Astrocyte (in vitro differentiated cells and primary cell): ENCODE results near the gene CYB5R2. TPM values are rescaled to one million over a fixed set of nuclear protein-coding genes. Genes with fewer than 3 reads are reported as not detected.
"Not testable (repeated sequence)": the region's sequence is repeated elsewhere in the genome, so short reads cannot be mapped to it uniquely, and the experiment has no call there.

ENCODE experiments used
- DNase-seq: peaks from one replicate; pipeline ENCODE4 v3.0.0-alpha.2; 2010; ENCODE audit warnings: low read depth
- FAIRE-seq: peaks from 2 replicates; lab custom pipeline; 2011; peaks lifted over from hg19 to GRCh38; lab: Jason Lieb, UNC
- H2AFZ ChIP-seq: 2 replicates; pipeline ENCODE4 v1.6.0; 2012; ENCODE audit warnings: low read depth, low read length, inconsistent platforms
- H3K27ac ChIP-seq: 2 replicates; pipeline ENCODE4 v1.5.1; 2011; ENCODE audit warnings: low read depth, low read length, inconsistent platforms
- H3K27me3 ChIP-seq: 2 replicates; pipeline ENCODE4 v1.6.0; 2011; ENCODE audit warnings: low read length, inconsistent platforms; ENCODE audit not compliant: insufficient read depth
- H3K36me3 ChIP-seq: 2 replicates; pipeline ENCODE4 v1.5.1; 2011; ENCODE audit warnings: low read length, inconsistent platforms; ENCODE audit not compliant: insufficient read depth
- H3K4me1 ChIP-seq: 2 replicates; pipeline ENCODE4 v1.5.1; 2011; ENCODE audit warnings: low read length, inconsistent platforms; ENCODE audit not compliant: insufficient read depth
- H3K4me2 ChIP-seq: 2 replicates; pipeline ENCODE4 v1.6.0; 2012; ENCODE audit warnings: low read length, inconsistent platforms
- H3K4me3 ChIP-seq: 2 replicates; pipeline ENCODE4 v1.5.1; 2011; ENCODE audit warnings: low read depth, mild to moderate bottlenecking, low read length, inconsistent platforms; ENCODE audit not compliant: insufficient read depth
- H3K79me2 ChIP-seq: 2 replicates; pipeline ENCODE4 v1.6.0; 2012; ENCODE audit warnings: mild to moderate bottlenecking, low read length, inconsistent platforms; ENCODE audit not compliant: insufficient read depth
- H3K9ac ChIP-seq: 2 replicates; pipeline ENCODE4 v1.6.0; 2012; ENCODE audit warnings: mild to moderate bottlenecking, low read length, inconsistent platforms
- H3K9me3 ChIP-seq: 2 replicates; pipeline ENCODE4 v1.5.1; 2012; ENCODE audit warnings: low read depth, mild to moderate bottlenecking, low read length, inconsistent platforms; ENCODE audit not compliant: insufficient read depth
- H4K20me1 ChIP-seq: 2 replicates; pipeline ENCODE4 v1.6.0; 2012; ENCODE audit warnings: low read length, inconsistent platforms; ENCODE audit not compliant: insufficient read depth
- H3K27ac Mint-ChIP-seq: one replicate; pipeline ENCODE4 v1.8.0; 2021; ENCODE audit warnings: mild to moderate bottlenecking, mixed read lengths; ENCODE audit not compliant: unreplicated experiment
- H3K27me3 Mint-ChIP-seq: one replicate; pipeline ENCODE4 v1.8.0; 2021; ENCODE audit warnings: low read depth, mixed read lengths; ENCODE audit not compliant: unreplicated experiment
- H3K36me3 Mint-ChIP-seq: one replicate; pipeline ENCODE4 v1.8.0; 2021; ENCODE audit warnings: low read depth, mixed read lengths; ENCODE audit not compliant: unreplicated experiment
- H3K4me1 Mint-ChIP-seq: one replicate; pipeline ENCODE4 v1.8.0; 2021; ENCODE audit warnings: low read depth, mixed read lengths; ENCODE audit not compliant: unreplicated experiment
- H3K4me3 Mint-ChIP-seq: one replicate; pipeline ENCODE4 v1.8.0; 2021; ENCODE audit warnings: mild to moderate bottlenecking, moderate library complexity, mixed read lengths; ENCODE audit not compliant: unreplicated experiment
- H3K9me3 Mint-ChIP-seq: one replicate; pipeline ENCODE4 v1.8.0; 2021; ENCODE audit warnings: mild to moderate bottlenecking, mixed read lengths; ENCODE audit not compliant: unreplicated experiment
- EZH2 ChIP-seq: IDR thresholded peaks from 2 replicates; pipeline ENCODE4 v1.6.1; 2012; ENCODE audit warnings: mild to moderate bottlenecking, low read length, inconsistent platforms; ENCODE audit not compliant: insufficient read depth
- total RNA-seq: library from RNA; stranded (reverse); gene quantifications from 2 replicates; pipeline ENCODE4 v1.2.1, GENCODE V29; 2021
- TF ChIP-seq, protein P1 (sequence below): IDR thresholded peaks from 2 replicates; pipeline ENCODE4 v1.5.1; 2011; ENCODE audit warnings: low read depth, mild to moderate bottlenecking, inconsistent platforms, low read length, moderate library complexity; ENCODE audit not compliant: insufficient read depth

Gene CYB5R2
- total RNA-seq, 1 donor from 2014 or later: 11.9 TPM

DNA sequence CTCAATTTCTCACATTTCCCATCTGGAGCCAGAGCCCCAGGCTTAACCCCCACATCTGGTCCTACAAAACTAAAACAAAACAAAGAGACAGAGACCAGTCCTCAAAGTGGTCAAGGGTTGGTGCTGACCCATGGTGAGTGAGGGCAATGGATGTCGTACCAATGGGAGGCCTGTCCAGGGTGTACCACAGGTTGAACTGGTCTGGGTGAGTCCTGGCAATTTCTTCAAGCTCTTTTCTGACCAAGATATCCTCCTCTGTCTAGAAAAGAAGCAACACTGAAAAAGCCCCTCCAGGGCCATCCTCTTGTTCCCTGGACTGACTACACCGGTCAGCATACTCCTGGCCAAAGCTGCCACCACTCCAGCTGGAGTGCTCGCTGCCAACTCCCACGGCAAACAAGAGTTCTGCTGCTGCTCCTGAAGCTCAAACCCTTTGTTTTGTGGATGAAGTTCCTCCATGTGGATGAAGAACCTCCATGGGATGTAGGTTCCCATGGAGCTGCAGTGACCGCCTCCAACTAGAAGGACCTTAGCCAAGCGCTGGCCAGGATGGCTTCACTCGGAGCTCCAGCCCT is 6.9 kb downstream of the CYB5R2 start:
- Mint-ChIP-seq H3K36me3 (peaks cover 19% of the 10 kb centered on the region), H3K27ac (no peak overlapping the region), H3K27me3 (no peaks in the 10 kb centered on the region), H3K9me3 (peaks cover 2% of the 10 kb centered on the region), H3K4me3 (no peak overlapping the region), H3K4me1 (peaks cover 11% of the 10 kb centered on the region)
- H3K27me3 ChIP-seq: no peaks in the 10 kb centered on the region
- TF ChIP-seq, protein P1, sequence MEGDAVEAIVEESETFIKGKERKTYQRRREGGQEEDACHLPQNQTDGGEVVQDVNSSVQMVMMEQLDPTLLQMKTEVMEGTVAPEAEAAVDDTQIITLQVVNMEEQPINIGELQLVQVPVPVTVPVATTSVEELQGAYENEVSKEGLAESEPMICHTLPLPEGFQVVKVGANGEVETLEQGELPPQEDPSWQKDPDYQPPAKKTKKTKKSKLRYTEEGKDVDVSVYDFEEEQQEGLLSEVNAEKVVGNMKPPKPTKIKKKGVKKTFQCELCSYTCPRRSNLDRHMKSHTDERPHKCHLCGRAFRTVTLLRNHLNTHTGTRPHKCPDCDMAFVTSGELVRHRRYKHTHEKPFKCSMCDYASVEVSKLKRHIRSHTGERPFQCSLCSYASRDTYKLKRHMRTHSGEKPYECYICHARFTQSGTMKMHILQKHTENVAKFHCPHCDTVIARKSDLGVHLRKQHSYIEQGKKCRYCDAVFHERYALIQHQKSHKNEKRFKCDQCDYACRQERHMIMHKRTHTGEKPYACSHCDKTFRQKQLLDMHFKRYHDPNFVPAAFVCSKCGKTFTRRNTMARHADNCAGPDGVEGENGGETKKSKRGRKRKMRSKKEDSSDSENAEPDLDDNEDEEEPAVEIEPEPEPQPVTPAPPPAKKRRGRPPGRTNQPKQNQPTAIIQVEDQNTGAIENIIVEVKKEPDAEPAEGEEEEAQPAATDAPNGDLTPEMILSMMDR: no peak
- TF ChIP-seq EZH2: no peak
- H3K4me3 ChIP-seq: no peak overlapping the region
- peaks cover 3% of the 10 kb centered on the region for H3K9me3 ChIP-seq
- H3K79me2 ChIP-seq: no peaks in the 10 kb centered on the region
- DNase-seq (no peak), FAIRE-seq (no peak)
- H3K36me3 ChIP-seq: no peaks in the 10 kb centered on the region
- H3K4me1 ChIP-seq: peaks cover 3% of the 10 kb centered on the region
- no peak overlapping the region for H3K9ac ChIP-seq
- H4K20me1 ChIP-seq: no peaks in the 10 kb centered on the region
- no peak overlapping the region for H3K27ac ChIP-seq
- no peak overlapping the region for H3K4me2 ChIP-seq
- no peak overlapping the region for H2AFZ ChIP-seq

DNA sequence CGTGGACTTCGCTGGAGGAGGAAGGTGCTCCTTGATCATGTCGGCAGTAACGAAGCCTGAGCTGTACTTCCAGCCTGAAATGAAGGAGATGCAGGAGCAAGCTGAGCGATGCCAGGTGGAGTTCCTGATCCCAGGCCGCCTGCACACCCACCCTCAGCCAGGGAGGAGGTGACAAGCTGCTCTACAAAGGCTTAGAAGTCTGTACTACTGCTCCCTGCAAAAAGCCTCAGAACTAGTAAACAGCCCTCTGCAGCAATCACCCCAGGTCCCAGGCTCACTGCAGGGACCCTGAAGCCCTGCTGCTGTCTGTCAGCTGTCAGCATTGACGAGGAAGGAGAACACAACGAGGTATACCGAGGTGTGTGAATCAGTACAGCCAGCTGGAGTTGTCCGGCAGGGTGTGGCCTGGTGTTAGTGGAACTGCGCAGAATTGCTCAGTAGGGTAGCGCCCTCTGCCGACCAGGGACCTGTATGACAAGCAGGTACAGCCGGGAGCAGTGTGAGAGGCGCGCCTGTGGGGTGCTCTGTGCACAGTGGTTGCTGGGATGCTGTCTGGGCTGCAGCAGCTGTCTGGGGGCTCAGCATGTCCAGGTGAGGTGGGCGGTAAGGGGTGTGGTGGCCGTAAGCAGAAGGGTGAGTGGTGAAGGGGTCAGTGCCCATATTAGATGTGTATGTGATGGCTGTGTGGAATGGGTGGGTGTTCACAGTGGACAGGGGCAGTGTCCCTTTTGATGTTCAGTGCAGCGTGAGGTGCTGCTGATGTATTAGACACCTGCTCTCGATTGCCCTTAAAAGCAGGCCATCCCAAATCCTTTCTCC is 7.6 kb downstream of the CYB5R2 start:
- Histone ChIP-seq H3K79me2 (no peaks in the 10 kb centered on the region), H3K27ac (no peak overlapping the region), H3K4me3 (no peak overlapping the region), H3K9ac (no peak overlapping the region), H2AFZ (no peak overlapping the region), H3K27me3 (no peaks in the 10 kb centered on the region), H3K9me3 (peaks cover 3% of the 10 kb centered on the region), H3K4me1 (peaks cover 3% of the 10 kb centered on the region), H3K4me2 (no peak overlapping the region), H3K36me3 (no peaks in the 10 kb centered on the region), H4K20me1 (no peaks in the 10 kb centered on the region)
- Mint-ChIP-seq H3K9me3 (peaks cover 3% of the 10 kb centered on the region), H3K4me3 (no peak overlapping the region), H3K36me3 (peaks cover 19% of the 10 kb centered on the region), H3K27ac (no peak overlapping the region), H3K4me1 (peaks cover 8% of the 10 kb centered on the region), H3K27me3 (no peaks in the 10 kb centered on the region)
- DNase-seq (peak; percentile 20), FAIRE-seq (no peak)
- no peak for TF ChIP-seq EZH2
- TF ChIP-seq, protein P1: peak; percentile 36

DNA sequence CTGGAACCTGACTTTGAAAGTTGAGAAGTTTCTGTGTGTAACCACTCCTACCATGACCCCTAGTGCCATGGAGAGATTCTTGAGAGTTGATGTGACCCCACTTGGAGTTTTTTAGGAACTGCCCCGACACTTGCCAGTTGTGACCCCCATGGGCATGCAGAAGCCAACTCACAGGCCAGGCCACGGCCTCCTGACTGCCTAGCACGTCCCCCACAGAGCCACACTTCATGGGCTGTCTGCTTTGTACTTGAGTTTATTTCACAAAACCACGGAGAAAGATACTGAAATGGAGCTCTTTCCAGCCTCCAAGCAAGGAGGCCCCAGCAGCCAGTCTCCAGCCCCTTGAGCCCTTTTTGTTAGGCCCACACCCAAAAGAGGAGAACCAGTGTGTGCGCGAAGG is 8.4 kb downstream of the CYB5R2 start:
- Mint-ChIP-seq H3K27ac (no peak overlapping the region), H3K9me3 (peaks cover 3% of the 10 kb centered on the region), H3K27me3 (no peaks in the 10 kb centered on the region), H3K4me3 (no peak overlapping the region), H3K4me1 (peaks cover 8% of the 10 kb centered on the region), H3K36me3 (peaks cover 19% of the 10 kb centered on the region)
- H3K79me2 ChIP-seq: no peaks in the 10 kb centered on the region
- H3K9me3 ChIP-seq: peaks cover 3% of the 10 kb centered on the region
- no peak overlapping the region for H3K27ac ChIP-seq
- no peak for FAIRE-seq
- no peak for DNase-seq
- H3K36me3 ChIP-seq: no peaks in the 10 kb centered on the region
- H4K20me1 ChIP-seq: no peaks in the 10 kb centered on the region
- no peak overlapping the region for H3K4me3 ChIP-seq
- no peaks in the 10 kb centered on the region for H3K27me3 ChIP-seq
- TF ChIP-seq, protein P1: no peak
- TF ChIP-seq EZH2: no peak
- H3K4me1 ChIP-seq: peaks cover 3% of the 10 kb centered on the region
- no peak overlapping the region for H2AFZ ChIP-seq
- H3K9ac ChIP-seq: no peak overlapping the region
- no peak overlapping the region for H3K4me2 ChIP-seq

DNA sequence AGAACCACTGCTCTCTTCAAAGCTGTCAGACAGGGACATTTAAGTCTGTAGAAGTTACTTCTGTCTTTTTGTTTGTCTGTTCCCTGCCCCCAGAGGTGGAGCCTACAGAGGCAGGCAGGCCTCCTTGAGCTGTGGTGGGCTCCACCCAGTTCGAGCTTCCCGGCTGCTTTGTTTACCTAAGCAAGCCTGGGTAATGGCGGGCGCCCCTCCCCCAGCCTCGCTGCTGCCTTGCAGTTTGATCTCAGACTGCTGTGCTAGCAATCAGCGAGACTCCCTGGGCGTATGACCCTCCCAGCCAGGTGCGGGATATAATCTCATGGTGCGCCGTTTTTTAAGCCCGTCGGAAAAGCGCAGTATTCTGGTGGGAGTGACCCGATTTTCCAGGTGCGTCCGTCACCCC is 9.8 kb downstream of the CYB5R2 start:
- H3K4me3 Mint-ChIP-seq, H3K9ac ChIP-seq, H3K79me2 ChIP-seq, H3K36me3 ChIP-seq, H3K4me2 ChIP-seq, H3K9me3 ChIP-seq, H3K4me3 ChIP-seq, H3K27ac Mint-ChIP-seq, H3K9me3 Mint-ChIP-seq, H3K27me3 ChIP-seq, H4K20me1 ChIP-seq, H2AFZ ChIP-seq, DNase-seq, H3K4me1 ChIP-seq, H3K27me3 Mint-ChIP-seq, H3K4me1 Mint-ChIP-seq, FAIRE-seq, H3K27ac ChIP-seq: not testable (repeated sequence)
- peaks cover 18% of the 10 kb centered on the region for H3K36me3 Mint-ChIP-seq
